Transverse colon (tissue), 4 donors: Measurements from ENCODE around the gene KY. TPM values are rescaled to one million over a fixed set of nuclear protein-coding genes. Genes with fewer than 3 reads are reported as not detected.
"Not testable (repeated sequence)": the region's sequence is repeated elsewhere in the genome, so short reads cannot be mapped to it uniquely, and the experiment has no call there.

Experiments
- DNase-seq: peaks from one replicate; pipeline ENCODE4 v3.0.0-alpha.2; 2019
- H3K27ac ChIP-seq, 4 donors: fragments of 200-600 bp; sonication (generic); 2 replicates each; pipeline ENCODE4 v1.5.1; 2016 to 2018; ENCODE audit warnings: inconsistent platforms in 4 of 4
- H3K27me3 ChIP-seq: fragments of 200-600 bp; sonication (generic); 2 replicates; pipeline ENCODE4 v1.5.1; 2017; ENCODE audit warnings: inconsistent platforms
- H3K36me3 ChIP-seq, 4 donors: fragments of 200-600 bp; sonication (generic); 2 replicates each; pipeline ENCODE4 v1.5.1; 2017 to 2019; ENCODE audit warnings: inconsistent platforms in 4 of 4
- H3K4me1 ChIP-seq, 4 donors: fragments of 200-600 bp; sonication (generic); 2 replicates each; pipeline ENCODE4 v1.5.1; 2017 to 2020; ENCODE audit warnings: inconsistent platforms in 4 of 4
- H3K4me3 ChIP-seq, 4 donors: fragments of 200-600 bp; sonication (generic); 1 replicate in 1 of 4; 2 replicates in 3 of 4; pipeline versions ENCODE4 v1.5.1 to v1.6.1; 2017 to 2019; ENCODE audit warnings: inconsistent platforms in 4 of 4
- H3K9me3 ChIP-seq, 2 donors: fragments of 200-600 bp; sonication (generic); 2 replicates each; pipeline ENCODE4 v1.5.1; 2017 to 2019; ENCODE audit warnings: inconsistent platforms in 2 of 2
- CTCF ChIP-seq, 5 experiments: fragments of 200-600 bp in 3 of 5; fragments of 450-650 bp in 2 of 5; sonication (generic) in 3 of 5; IDR thresholded peaks; 1 replicate in 2 of 5; 2 replicates in 3 of 5; pipeline ENCODE4 v1.5.1; 2016 to 2017; ENCODE audit warnings: antibody characterized with exemption in 5 of 5, inconsistent platforms in 3 of 5, mild to moderate bottlenecking in 2 of 5, moderate library complexity in 1 of 5
- EP300 ChIP-seq: sonication (generic); formaldehyde crosslinking; IDR thresholded peaks from one replicate; pipeline ENCODE4 v1.6.1; 2017; ENCODE audit warnings: antibody characterized with exemption, low read depth
- POLR2A ChIP-seq: fragments of 450-650 bp; IDR thresholded peaks from one replicate; pipeline ENCODE4 v1.6.1; 2016; ENCODE audit warnings: antibody characterized with exemption, mild to moderate bottlenecking, moderate library complexity
- POLR2AphosphoS5 ChIP-seq, 3 donors: sonication (generic); formaldehyde crosslinking; IDR thresholded peaks; one replicate each; pipeline ENCODE4 v1.6.1; 2016; ENCODE audit warnings: antibody characterized with exemption in 3 of 3
- WGBS, 2 donors: methylation state at CpG; one replicate each; pipeline ENCODE4 v1.1.5; 2018; ENCODE audit warnings: low coverage in 1 of 2; 5-methylcytosine and 5-hydroxymethylcytosine counted together
- in situ Hi-C, 4 donors: fragments of 200-750 bp; cut with MboI; loops; one replicate each; pipeline versions ENCODE4 v1.15.0 to v1.15.1; 2017; ENCODE audit warnings: low sequenced_read_pairs in 3 of 4, low pct_ligation_motif_present in 1 of 4, low pct_unique_long_range_greater_than_20kb in 1 of 4
- intact Hi-C: fragments of 100-400 bp; cut with DNase I; formaldehyde crosslinking; loops from one replicate; pipeline ENCODE4 v1.15.1; 2023; ENCODE audit warnings: low total_unique reads
- total RNA-seq, 4 donors: library from RNA; depleted of rRNA; stranded (reverse); fragments of >200 nt; gene quantifications; one replicate each; pipeline ENCODE4 v1.1.0, GENCODE V29; 2016

The KY gene
- total RNA-seq, 4 donors from 2014 or later, result 0.41 TPM; not detected in 3

- in situ Hi-C loops (loop anchor here in 1 of 4 donors (25.0 kb wide), 1 partner anchor 1287 kb away; no protein-coding TSS in a partner anchor), intact Hi-C loops (loop anchor here (2.0 to 10.0 kb wide), 2 partner anchors 155 to 1295 kb away; no protein-coding TSS in a partner anchor)
- H3K4me3 ChIP-seq, result no peak overlapping the region
- WGBS, 2 donors, result 17 to 23% methylated on average over 1 of the region's 1 CpG
- no peaks in the 10 kb centered on the region for H3K9me3 ChIP-seq
- TF ChIP-seq POLR2A, result no peak
- TF ChIP-seq CTCF (IDR thresholded peaks at IDR 0.05), result no peak
- TF ChIP-seq POLR2AphosphoS5 (IDR thresholded peaks at IDR 0.05), result no peak
- TF ChIP-seq EP300, result no peak
- no peak for DNase-seq
- no peaks in the 10 kb centered on the region for H3K27me3 ChIP-seq
- H3K36me3 ChIP-seq, result no peaks in the 10 kb centered on the region
- H3K27ac ChIP-seq, result no peak overlapping the region
- peaks cover 0 to 2% (median 0%) of the 10 kb centered on the region in 4 donors for H3K4me1 ChIP-seq
These were observed 50.6 kb downstream of the KY start for GRCh38 chr3:134600206-134600605.

DNA sequence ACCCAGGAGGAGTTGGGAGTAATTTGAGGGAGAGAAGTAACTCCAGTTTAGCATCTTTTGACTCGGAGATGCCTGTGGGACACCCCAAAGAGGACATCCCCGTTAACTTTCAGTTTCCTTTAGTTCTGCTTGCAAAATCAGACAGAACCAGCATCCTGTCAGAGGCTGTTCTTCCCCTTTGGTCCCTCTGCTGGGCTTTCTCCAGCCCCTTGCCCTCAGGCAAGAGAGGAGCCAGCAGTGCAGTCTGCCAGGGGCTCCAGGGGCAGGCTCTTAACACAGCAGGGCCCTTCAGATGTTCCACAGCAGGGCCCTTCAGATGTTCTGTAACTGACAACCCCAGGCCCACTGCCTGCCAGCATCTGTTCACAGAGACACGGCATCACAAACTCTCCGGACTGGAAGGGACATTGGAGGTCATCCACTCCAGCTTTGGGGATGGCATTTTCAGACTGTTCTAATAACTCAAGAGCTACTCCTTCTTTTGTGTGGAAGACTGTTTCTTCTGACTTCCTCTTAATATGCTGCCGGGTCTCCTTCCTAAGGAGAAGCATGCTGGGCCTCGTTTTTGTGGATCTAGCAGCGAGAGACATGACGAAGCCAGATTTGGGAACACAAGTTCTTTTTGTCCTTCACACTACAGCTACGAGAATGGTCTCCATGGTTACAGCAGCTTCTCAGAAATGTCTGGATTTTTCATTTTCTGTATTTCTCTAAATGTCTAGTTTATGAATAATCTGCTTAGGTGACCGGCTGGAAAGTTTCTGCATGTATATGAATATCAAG lies 51.9 kb downstream of the KY start:
- in situ Hi-C loops (loop anchor here in 1 of 4 donors (10.0 kb wide), 1 partner anchor 1296 kb away; no protein-coding TSS in a partner anchor), intact Hi-C loops (no loop called here)
- no peak overlapping the region for H3K27ac ChIP-seq
- H3K4me3 ChIP-seq, result no peak overlapping the region
- no peaks in the 10 kb centered on the region for H3K27me3 ChIP-seq
- TF ChIP-seq POLR2AphosphoS5 (IDR thresholded peaks at IDR 0.05) (no peak), POLR2A (no peak)
- WGBS, 2 donors, result 75 to 79% methylated on average over 7 to 10 of the region's 10 CpGs
- DNase-seq, result no peak
- H3K36me3 ChIP-seq, result no peaks in the 10 kb centered on the region
- peaks cover 0 to 2% (median 0%) of the 10 kb centered on the region in 4 donors for H3K4me1 ChIP-seq
- H3K9me3 ChIP-seq, result no peaks in the 10 kb centered on the region

DNA sequence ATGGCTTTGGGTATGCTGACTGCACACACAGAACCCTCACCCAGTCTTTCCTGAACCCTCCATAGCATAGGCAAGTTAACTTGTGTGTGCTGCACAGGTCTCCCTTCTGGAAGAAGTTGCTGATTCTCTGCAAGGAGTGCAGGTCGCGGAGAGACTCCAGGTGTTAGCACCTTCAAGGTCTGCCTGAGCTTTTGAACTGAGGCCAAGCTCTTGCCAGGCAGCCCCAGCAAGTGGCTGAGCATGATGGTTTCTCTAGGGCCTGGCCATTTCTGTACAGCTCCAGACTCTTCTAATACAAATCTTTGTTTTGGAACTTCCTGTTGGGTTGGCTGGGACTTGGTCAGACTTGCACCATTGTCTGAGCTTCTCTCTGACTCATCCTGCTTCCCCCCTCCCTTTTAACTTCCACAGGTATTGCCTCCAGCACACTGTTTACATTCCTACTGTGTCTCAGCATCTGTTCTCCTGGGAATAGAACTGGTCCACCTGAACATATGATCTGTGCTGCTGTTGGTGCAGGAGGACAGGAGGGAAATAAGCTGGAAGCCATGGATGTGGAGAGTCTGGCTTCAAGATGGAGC lies 53.3 kb downstream of the KY start:
- intact Hi-C loops (no loop called here), in situ Hi-C loops (loop anchor here in 1 of 4 donors (10.0 kb wide), 1 partner anchor 1297 kb away; no protein-coding TSS in a partner anchor)
- Histone ChIP-seq H3K36me3 (no peaks in the 10 kb centered on the region), H3K9me3 (no peaks in the 10 kb centered on the region), H3K27me3 (no peaks in the 10 kb centered on the region), H3K4me3 (no peak overlapping the region), H3K27ac (no peak overlapping the region), H3K4me1 (peaks cover 0 to 2% (median 0%) of the 10 kb centered on the region in 4 donors)
- TF ChIP-seq POLR2AphosphoS5 (IDR thresholded peaks at IDR 0.05), result no peak
- no peak for TF ChIP-seq CTCF (IDR thresholded peaks at IDR 0.05)
- TF ChIP-seq POLR2A, result no peak
- TF ChIP-seq EP300, result no peak
- no peak for DNase-seq
- WGBS, 2 donors, result 93% methylated on average over 2 of the region's 2 CpGs; no CpG with 5 or more reads in 1 of the 2 donors

DNA sequence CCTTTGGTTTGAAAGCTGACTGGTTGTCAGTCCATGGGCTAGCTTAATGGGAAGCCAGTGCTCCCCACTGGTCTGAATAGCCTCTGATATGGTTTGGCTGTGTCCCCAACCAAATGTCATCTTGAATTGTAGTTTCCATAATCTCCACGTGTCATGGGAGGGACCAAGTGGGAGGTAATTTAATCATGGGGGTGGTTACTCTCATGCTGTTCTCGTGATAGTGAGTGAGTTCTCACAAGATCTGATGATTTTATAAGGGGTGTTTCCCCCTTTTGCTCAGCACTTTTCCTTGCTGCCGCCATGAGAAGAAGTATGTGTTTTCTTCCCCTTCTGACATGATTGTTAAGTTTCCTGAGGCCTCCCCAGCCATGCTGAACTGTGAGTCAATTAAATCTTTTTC lies 55.8 kb downstream of the KY start:
- in situ Hi-C loops, result loop anchor here in 1 of 4 donors (10.0 kb wide), 1 partner anchor 1300 kb away; no protein-coding TSS in a partner anchor
- H3K9me3 ChIP-seq, H3K27ac ChIP-seq, H3K36me3 ChIP-seq, DNase-seq, H3K27me3 ChIP-seq, intact Hi-C loops, H3K4me3 ChIP-seq, H3K4me1 ChIP-seq: not testable (repeated sequence)
- WGBS, 2 donors, result 55 to 100% methylated on average over 1 to 3 of the region's 3 CpGs

GRCh38 chr3:134594331-134594741 lies 56.5 kb downstream of the KY start:
- Histone ChIP-seq H3K27me3 (no peaks in the 10 kb centered on the region), H3K4me1 (no peaks in the 10 kb centered on the region), H3K9me3 (no peaks in the 10 kb centered on the region), H3K36me3 (no peaks in the 10 kb centered on the region), H3K27ac (no peak overlapping the region), H3K4me3 (no peak overlapping the region)
- no peak for DNase-seq
- 60% methylated on average over 8 of the region's 8 CpGs; no CpG with 5 or more reads in 1 of the 2 donors for WGBS, 2 donors
- in situ Hi-C loops (loop anchor here in 1 of 4 donors (10.0 kb wide), 1 partner anchor 1300 kb away; no protein-coding TSS in a partner anchor), intact Hi-C loops (no loop called here)
- no peak for TF ChIP-seq POLR2A
- no peak for TF ChIP-seq EP300
- no peak for TF ChIP-seq POLR2AphosphoS5 (IDR thresholded peaks at IDR 0.05)
